Esophagus squamous epithelium (tissue), 5 donors: ENCODE results near the gene HYCC2. TPM values are rescaled to one million over a fixed set of nuclear protein-coding genes. Genes with fewer than 3 reads are reported as not detected.
"Not testable (repeated sequence)": the region's sequence is repeated elsewhere in the genome, so short reads cannot be mapped to it uniquely, and the experiment has no call there.

Experiments used
- DNase-seq: peaks from one replicate; lab custom pipeline; 2025; lab: John Stamatoyannopoulos, UW
- H3K27ac ChIP-seq, 4 donors: fragments of 200-600 bp; sonication (generic); one replicate each; pipeline ENCODE4 v1.5.1; 2016 to 2019; ENCODE audit warnings: mild to moderate bottlenecking in 1 of 4
- H3K27me3 ChIP-seq, 4 donors: fragments of 200-600 bp; sonication (generic); 1 replicate in 3 of 4; 2 replicates in 1 of 4; pipeline versions ENCODE4 v1.5.1 to v1.6.0; 2017 to 2021; ENCODE audit warnings: antibody characterized with exemption in 1 of 4
- H3K36me3 ChIP-seq, 3 donors: fragments of 200-600 bp; sonication (generic); one replicate each; pipeline ENCODE4 v1.5.1; 2016 to 2019
- H3K4me1 ChIP-seq, 3 donors: fragments of 200-600 bp; sonication (generic); one replicate each; pipeline ENCODE4 v1.5.1; 2017 to 2019
- H3K4me3 ChIP-seq, 4 donors: fragments of 200-600 bp; sonication (generic); 1 replicate in 3 of 4; 2 replicates in 1 of 4; pipeline ENCODE4 v1.5.1; 2016 to 2019; ENCODE audit warnings: mild to moderate bottlenecking in 2 of 4, moderate library complexity in 1 of 4
- H3K9me3 ChIP-seq, 3 donors: fragments of 200-600 bp; sonication (generic); one replicate each; pipeline ENCODE4 v1.5.1; 2016 to 2019
- CTCF ChIP-seq, 6 experiments: fragments of 450-650 bp in 4 of 6; fragments of 200-600 bp in 2 of 6; sonication (generic) in 2 of 6; IDR thresholded peaks; one replicate each; pipeline ENCODE4 v1.5.1; 2016 to 2019; ENCODE audit warnings: antibody characterized with exemption in 6 of 6, mild to moderate bottlenecking in 4 of 6, moderate library complexity in 4 of 6
- POLR2A ChIP-seq, 4 donors: fragments of 450-650 bp; IDR thresholded peaks; one replicate each; pipeline ENCODE4 v1.6.1; 2017; ENCODE audit warnings: antibody characterized with exemption in 4 of 4, mild to moderate bottlenecking in 4 of 4, moderate library complexity in 3 of 4
- WGBS, 2 donors: methylation state at CpG; one replicate each; pipeline ENCODE4 v1.1.5; 2018; 5-methylcytosine and 5-hydroxymethylcytosine counted together
- intact Hi-C: fragments of 100-400 bp; cut with DNase I; formaldehyde crosslinking; loops from one replicate; pipeline ENCODE4 v1.15.0; 2022
- total RNA-seq, 4 donors: library from RNA; depleted of rRNA; stranded (reverse); fragments of >200 nt; gene quantifications; one replicate each; pipeline ENCODE4 v1.1.0, GENCODE V29; 2016
- donor health status: DM: yes; HTN: yes; CAD: no.

The HYCC2 gene
- total RNA-seq, 4 donors from 2014 or later: 9.1 to 20.7 (median 11.2) TPM

GRCh38 chr2:201074996-201075395 is 3.5 kb upstream of the HYCC2 start:
- Histone ChIP-seq H3K4me3 (no peak overlapping the region), H3K36me3 (peaks cover 0 to 14% (median 7%) of the 10 kb centered on the region in 3 donors), H3K4me1 (peaks cover 16 to 48% (median 22%) of the 10 kb centered on the region in 3 donors), H3K9me3 (no peaks in the 10 kb centered on the region), H3K27me3 (no peaks in the 10 kb centered on the region), H3K27ac (no peak overlapping the region)
- DNase-seq: no peak
- TF ChIP-seq CTCF (IDR thresholded peaks at IDR 0.05) (no peak), POLR2A (IDR thresholded peaks at IDR 0.05) (no peak)
- intact Hi-C loops: loop anchor here (5.0 kb wide), 2 partner anchors 37 to 173 kb away; no protein-coding TSS in a partner anchor
- WGBS, 2 donors: 77 to 82% methylated on average over 7 of the region's 7 CpGs

- intact Hi-C loops: no loop called here
- TF ChIP-seq POLR2A (IDR thresholded peaks at IDR 0.05) (no peak), CTCF (IDR thresholded peaks at IDR 0.05) (no peak)
These were observed 1.6 kb upstream of the HYCC2 start for GRCh38 chr2:201073071-201073470.

GRCh38 chr2:201072201-201072530 is 695 bp upstream of the HYCC2 start:
- Histone ChIP-seq H3K4me3 (peak overlapping the region; percentile 78 to 98 (median 90)), H3K27ac (peak overlapping the region; percentile 91 to 97 (median 94)), H3K27me3 (no peaks in the 10 kb centered on the region), H3K4me1 (peaks cover 31 to 75% (median 41%) of the 10 kb centered on the region in 3 donors), H3K36me3 (no peaks in the 10 kb centered on the region), H3K9me3 (no peaks in the 10 kb centered on the region)
- no peak for DNase-seq
- intact Hi-C loops: no loop called here
- TF ChIP-seq CTCF (IDR thresholded peaks at IDR 0.05) (no peak), POLR2A (IDR thresholded peaks at IDR 0.05) (no peak)
- 1 to 2% methylated on average over 5 of the region's 5 CpGs for WGBS, 2 donors

More at GRCh38 chr2:201073071-201073470, 1.6 kb upstream of the HYCC2 start:
- Histone ChIP-seq H3K27me3 (no peaks in the 10 kb centered on the region), H3K9me3 (no peaks in the 10 kb centered on the region), H3K4me3 (peak overlapping the region in 3 of 4 donors; percentile 88 to 98 (median 92)), H3K4me1 (peaks cover 28 to 67% (median 37%) of the 10 kb centered on the region in 3 donors), H3K27ac (no peak overlapping the region), H3K36me3 (no peaks in the 10 kb centered on the region)
- 54 to 56% methylated on average over 1 of the region's 1 CpG for WGBS, 2 donors
- DNase-seq: no peak

- Histone ChIP-seq H3K4me1 (peaks cover 31 to 84% (median 41%) of the 10 kb centered on the region in 3 donors), H3K27me3 (no peaks in the 10 kb centered on the region), H3K27ac (peak overlapping the region; percentile 91 to 97 (median 94)), H3K36me3 (no peaks in the 10 kb centered on the region), H3K9me3 (no peaks in the 10 kb centered on the region), H3K4me3 (peak overlapping the region; percentile 78 to 98 (median 90))
- no peak for TF ChIP-seq POLR2A (IDR thresholded peaks at IDR 0.05)
- TF ChIP-seq CTCF (IDR thresholded peaks at IDR 0.05): no peak
- WGBS, 2 donors: 0 to 1% methylated on average over 10 to 19 of the region's 21 CpGs
- intact Hi-C loops: no loop called here
- no peak for DNase-seq
These were observed 458 bp downstream of the HYCC2 start for GRCh38 chr2:201070948-201071478.

- Histone ChIP-seq H3K27me3 (no peaks in the 10 kb centered on the region), H3K36me3 (peaks cover 0 to 14% (median 0%) of the 10 kb centered on the region in 3 donors), H3K4me3 (no peak overlapping the region), H3K4me1 (peaks cover 14 to 66% (median 23%) of the 10 kb centered on the region in 3 donors), H3K9me3 (no peaks in the 10 kb centered on the region), H3K27ac (peak overlapping the region in 3 of 4 donors; percentile 4 to 69 (median 45))
- intact Hi-C loops: no loop called here
- TF ChIP-seq POLR2A (IDR thresholded peaks at IDR 0.05) (no peak), CTCF (IDR thresholded peaks at IDR 0.05) (no peak)
- 62 to 72% methylated on average over 2 of the region's 2 CpGs for WGBS, 2 donors
- DNase-seq: no peak
These were observed 6.6 kb downstream of the HYCC2 start for GRCh38 chr2:201064797-201065329.

- H3K36me3 ChIP-seq: peaks cover 0 to 23% (median 0%) of the 10 kb centered on the region in 3 donors
- DNase-seq, H3K9me3 ChIP-seq, H3K27me3 ChIP-seq, intact Hi-C loops, H3K4me3 ChIP-seq: not testable (repeated sequence)
- WGBS, 2 donors: 81 to 85% methylated on average over 5 of the region's 5 CpGs
- peak overlapping the region; percentile 7 to 65 (median 46) for H3K27ac ChIP-seq
- peaks cover 5 to 52% (median 13%) of the 10 kb centered on the region in 3 donors for H3K4me1 ChIP-seq
These were observed 8.0 kb downstream of the HYCC2 start for GRCh38 chr2:201063516-201063915.
